WERI-Rb-1 (cell line): ENCODE results near the gene MEF2A.

Experiments used
- DNase-seq: peaks from one replicate; pipeline ENCODE4 v3.0.0-alpha.2; 2020
- H3K27ac ChIP-seq: fragments of 250-450 bp; sonication (Bioruptor Pico); 2 replicates; pipeline ENCODE4 v1.5.1; 2020; ENCODE audit warnings: mild to moderate bottlenecking, moderate library complexity
- H3K27me3 ChIP-seq: fragments of 250-450 bp; sonication (Bioruptor Pico); 2 replicates; pipeline ENCODE4 v1.5.1; 2021; ENCODE audit warnings: mild to moderate bottlenecking, low read depth, moderate library complexity; ENCODE audit not compliant: insufficient read depth, severe bottlenecking
- H3K36me3 ChIP-seq: fragments of 250-450 bp; sonication (Bioruptor Pico); 2 replicates; pipeline ENCODE4 v1.5.1; 2020; ENCODE audit warnings: mild to moderate bottlenecking, moderate library complexity
- H3K4me3 ChIP-seq: 2 replicates; pipeline ENCODE4 v1.5.1; 2011; ENCODE audit warnings: low read depth, mild to moderate bottlenecking, control low read depth, low read length
- H3K9me3 ChIP-seq: fragments of 250-450 bp; sonication (Bioruptor Pico); 2 replicates; pipeline ENCODE4 v1.5.1; 2021; ENCODE audit warnings: mild to moderate bottlenecking, moderate library complexity; ENCODE audit not compliant: severe bottlenecking
- TF ChIP-seq, protein P1 (sequence below): IDR thresholded peaks from 2 replicates; pipeline ENCODE4 v1.5.1; 2011; ENCODE audit warnings: low read depth, mild to moderate bottlenecking, control low read depth, inconsistent platforms, low read length

Gene MEF2A

GRCh38 chr15:99536422-99537040 lies 29.3 kb upstream of the MEF2A start:
- no peak overlapping the region for H3K4me3 ChIP-seq
- H3K27me3 ChIP-seq: no peaks in the 10 kb centered on the region
- TF ChIP-seq, protein P1, sequence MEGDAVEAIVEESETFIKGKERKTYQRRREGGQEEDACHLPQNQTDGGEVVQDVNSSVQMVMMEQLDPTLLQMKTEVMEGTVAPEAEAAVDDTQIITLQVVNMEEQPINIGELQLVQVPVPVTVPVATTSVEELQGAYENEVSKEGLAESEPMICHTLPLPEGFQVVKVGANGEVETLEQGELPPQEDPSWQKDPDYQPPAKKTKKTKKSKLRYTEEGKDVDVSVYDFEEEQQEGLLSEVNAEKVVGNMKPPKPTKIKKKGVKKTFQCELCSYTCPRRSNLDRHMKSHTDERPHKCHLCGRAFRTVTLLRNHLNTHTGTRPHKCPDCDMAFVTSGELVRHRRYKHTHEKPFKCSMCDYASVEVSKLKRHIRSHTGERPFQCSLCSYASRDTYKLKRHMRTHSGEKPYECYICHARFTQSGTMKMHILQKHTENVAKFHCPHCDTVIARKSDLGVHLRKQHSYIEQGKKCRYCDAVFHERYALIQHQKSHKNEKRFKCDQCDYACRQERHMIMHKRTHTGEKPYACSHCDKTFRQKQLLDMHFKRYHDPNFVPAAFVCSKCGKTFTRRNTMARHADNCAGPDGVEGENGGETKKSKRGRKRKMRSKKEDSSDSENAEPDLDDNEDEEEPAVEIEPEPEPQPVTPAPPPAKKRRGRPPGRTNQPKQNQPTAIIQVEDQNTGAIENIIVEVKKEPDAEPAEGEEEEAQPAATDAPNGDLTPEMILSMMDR: no peak
- H3K9me3 ChIP-seq: no peaks in the 10 kb centered on the region
- H3K27ac ChIP-seq: no peak overlapping the region
- no peak for DNase-seq
- no peaks in the 10 kb centered on the region for H3K36me3 ChIP-seq

DNA sequence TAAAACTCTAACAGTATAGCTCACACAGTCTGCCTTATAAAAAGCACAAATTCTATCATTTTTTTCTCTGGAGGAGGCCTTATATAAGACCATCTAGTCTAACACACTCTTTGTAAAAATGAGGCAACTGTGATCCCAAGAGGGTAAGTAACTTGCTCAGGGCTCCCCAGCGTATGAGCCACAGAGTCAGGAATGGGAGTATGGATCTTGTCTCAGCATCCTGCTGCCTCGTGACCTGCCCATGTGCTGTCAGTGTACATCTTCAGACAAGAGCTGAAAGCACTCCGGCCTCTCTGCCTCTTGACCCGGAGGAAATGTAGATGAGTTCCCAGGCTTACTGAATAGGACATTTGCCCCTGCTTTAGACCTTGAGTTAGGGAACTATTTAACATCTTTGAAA lies 28.4 kb upstream of the MEF2A start:
- DNase-seq: no peak
- no peaks in the 10 kb centered on the region for H3K36me3 ChIP-seq
- TF ChIP-seq, protein P1: no peak
- no peaks in the 10 kb centered on the region for H3K27me3 ChIP-seq
- no peak overlapping the region for H3K4me3 ChIP-seq
- H3K27ac ChIP-seq: no peak overlapping the region
- no peaks in the 10 kb centered on the region for H3K9me3 ChIP-seq

GRCh38 chr15:99538261-99538660 lies 27.5 kb upstream of the MEF2A start:
- Histone ChIP-seq H3K27ac (no peak overlapping the region), H3K27me3 (no peaks in the 10 kb centered on the region), H3K36me3 (no peaks in the 10 kb centered on the region), H3K9me3 (no peaks in the 10 kb centered on the region), H3K4me3 (no peak overlapping the region)
- no peak for DNase-seq
- TF ChIP-seq, protein P1: no peak

DNA sequence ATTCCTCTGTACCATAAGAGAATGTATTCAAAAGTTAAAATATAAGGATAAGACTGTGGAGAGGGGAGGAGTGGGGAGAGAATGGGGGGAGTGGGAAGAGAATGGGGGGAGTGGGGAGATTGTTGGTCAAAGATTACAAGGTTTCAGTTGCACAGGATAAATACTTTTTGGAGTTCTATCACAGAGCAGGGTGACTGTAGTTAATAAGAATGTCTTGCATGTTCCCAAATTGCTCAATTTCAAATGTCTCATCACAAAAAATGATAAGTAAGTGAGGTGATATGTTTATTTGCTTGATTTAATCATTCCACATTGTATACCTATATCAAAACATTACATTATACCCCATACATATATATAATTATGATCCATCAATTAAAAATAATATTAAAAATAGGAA lies 23.0 kb upstream of the MEF2A start:
- Histone ChIP-seq H3K27me3 (no peaks in the 10 kb centered on the region), H3K4me3 (no peak overlapping the region), H3K27ac (no peak overlapping the region), H3K36me3 (no peaks in the 10 kb centered on the region), H3K9me3 (no peaks in the 10 kb centered on the region)
- DNase-seq: no peak
- TF ChIP-seq, protein P1: no peak

DNA sequence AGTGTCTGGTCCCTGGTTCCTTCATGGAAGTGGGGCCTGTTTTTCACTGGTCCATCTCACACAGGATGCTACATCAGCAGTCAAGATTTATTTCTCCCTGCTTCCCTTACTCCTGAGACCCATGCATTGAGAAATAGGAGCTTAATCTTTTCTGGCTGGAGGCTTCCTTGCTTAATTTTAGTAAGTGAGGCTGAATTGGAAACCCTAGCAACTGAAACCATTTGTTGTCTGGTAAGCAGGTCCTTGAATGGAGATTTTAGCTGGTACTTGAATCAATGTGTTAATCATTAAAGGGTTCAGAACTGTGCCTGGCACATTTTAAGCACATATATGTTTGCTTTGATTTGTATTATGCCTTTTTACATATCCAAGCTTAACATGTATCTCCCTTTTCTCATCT lies 20.2 kb upstream of the MEF2A start:
- no peak for DNase-seq
- no peak overlapping the region for H3K4me3 ChIP-seq
- no peaks in the 10 kb centered on the region for H3K27me3 ChIP-seq
- no peaks in the 10 kb centered on the region for H3K36me3 ChIP-seq
- H3K9me3 ChIP-seq: no peaks in the 10 kb centered on the region
- H3K27ac ChIP-seq: no peak overlapping the region
- TF ChIP-seq, protein P1: no peak

GRCh38 chr15:99546441-99547100 lies 19.2 kb upstream of the MEF2A start:
- no peak for DNase-seq
- H3K27me3 ChIP-seq: no peaks in the 10 kb centered on the region
- no peak overlapping the region for H3K4me3 ChIP-seq
- no peaks in the 10 kb centered on the region for H3K36me3 ChIP-seq
- TF ChIP-seq, protein P1: no peak
- no peak overlapping the region for H3K27ac ChIP-seq
- no peaks in the 10 kb centered on the region for H3K9me3 ChIP-seq
